Measurements from ENCODE around the gene LAMA3. TPM values are rescaled to one million over a fixed set of nuclear protein-coding genes. Genes with fewer than 3 reads are reported as not detected.

The LAMA3 gene
- total and polyA plus RNA-seq, 2 donors (not counting 3 experiments of a cell fraction or from before 2014, with no cell fraction given) = 2.6 to 12.3 TPM

- no peak for FAIRE-seq
- no peak for DNase-seq (ENCODE audit: low read depth, low spot score)
- no peaks in the 10 kb centered on the region for H3K9me1 ChIP-seq (replicated peaks; ENCODE audit: control insufficient read depth, extremely low read depth, insufficient read depth, low read length)
- ChIA-PET CTCF (interaction anchor here (1.1 to 2.2 kb wide), 2 partner anchors 8 to 12 kb away, joined by 3 to 9 read pairs; no protein-coding TSS in a partner anchor), POLR2A (no interaction called here)
- no peak overlapping the region for H3K4me2 ChIP-seq (ENCODE audit: insufficient read depth, low read length)
- H2AFZ ChIP-seq (ENCODE audit: low read depth, low read length) = no peak overlapping the region
- no peak overlapping the region for H3K9ac ChIP-seq (replicated peaks; ENCODE audit: extremely low read depth, insufficient read depth, low read length)
- no peak for TF ChIP-seq FOS (IDR thresholded peaks at IDR 0.05; ENCODE audit: borderline replicate concordance, insufficient read depth, low read length)
- TF ChIP-seq JUN (IDR thresholded peaks at IDR 0.05; ENCODE audit: borderline replicate concordance, insufficient read depth, insufficient read length, low read depth) = no peak
- TF ChIP-seq MYC (IDR thresholded peaks at IDR 0.05; ENCODE audit: low read depth, low read length) = no peak
- no peak for TF ChIP-seq GATA2 (IDR thresholded peaks at IDR 0.05; ENCODE audit: insufficient read depth, insufficient read length, low read depth, low read length)
- H3K36me3 ChIP-seq (ENCODE audit: control insufficient read depth in 2 of 2, extremely low read depth in 1 of 2, insufficient read depth in 2 of 2, low read length in 2 of 2) = no peaks in the 10 kb centered on the region
- no peaks in the 10 kb centered on the region for H3K9me3 ChIP-seq (replicated peaks; ENCODE audit: control insufficient read depth, insufficient read depth, low read length)
- peaks cover 20% of the 10 kb centered on the region for H3K4me1 ChIP-seq (ENCODE audit: control insufficient read depth, extremely low read depth, insufficient read depth, low read length)
- no peaks in the 10 kb centered on the region for H3K27me3 ChIP-seq (ENCODE audit: control insufficient read depth in 2 of 2, insufficient read depth in 2 of 2, low read length in 2 of 2)
- no peaks in the 10 kb centered on the region for H4K20me1 ChIP-seq (replicated peaks; ENCODE audit: control insufficient read depth, extremely low read depth, insufficient read depth, low read length)
- H3K79me2 ChIP-seq (ENCODE audit: control insufficient read depth, insufficient read depth, low read length) = no peaks in the 10 kb centered on the region
- H3K4me3 ChIP-seq (replicated peaks in 1 of 3; ENCODE audit: insufficient read depth in 1 of 3, low read depth in 1 of 3, low read length in 3 of 3) = no peak overlapping the region
- dilution Hi-C loops (cut with MboI; ENCODE audit: extremely low pct_ligation_motif_present, low sequenced_read_pairs) (no loop called here), intact Hi-C loops (cut with micrococcal nuclease) (no loop called here)
- BruUV-seq (replicated peaks) = no TSS peak
- H3K27ac ChIP-seq (ENCODE audit: insufficient read depth, low read depth, low read length) = no peak overlapping the region
Measured at GRCh38 chr18:23850215-23850614, 161.0 kb downstream of the LAMA3 start.

DNA sequence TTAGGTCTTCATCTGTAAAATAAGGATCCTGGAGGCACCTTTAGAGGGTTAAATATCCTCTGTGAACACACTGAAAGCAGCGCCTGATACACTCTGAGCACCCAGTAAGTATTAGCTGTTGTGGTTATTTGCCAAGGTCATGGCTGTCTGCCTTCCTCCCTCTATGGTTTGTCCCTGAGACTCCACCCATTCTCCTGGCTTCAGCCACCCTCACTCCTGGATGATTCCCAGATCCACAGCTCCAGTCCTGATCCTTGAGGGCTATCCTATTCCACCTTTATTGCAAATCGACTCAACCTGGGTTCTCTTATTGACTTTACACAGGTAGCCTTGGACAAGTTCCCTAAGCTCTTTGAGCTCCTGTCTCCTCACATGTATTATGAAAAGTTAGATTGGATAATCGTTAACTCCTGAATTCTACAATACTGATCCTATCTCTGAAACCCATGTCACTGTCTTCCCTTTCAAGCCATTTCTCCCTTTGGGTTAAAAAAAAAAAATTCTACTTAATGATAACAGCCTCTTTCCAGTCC lies 162.3 kb downstream of the LAMA3 start:
- intact Hi-C loops (cut with micrococcal nuclease) (no loop called here), dilution Hi-C loops (cut with MboI; ENCODE audit: extremely low pct_ligation_motif_present, low sequenced_read_pairs) (no loop called here)
- Histone ChIP-seq H3K27ac (ENCODE audit: insufficient read depth, low read depth, low read length) (no peak overlapping the region), H3K9ac (replicated peaks; ENCODE audit: extremely low read depth, insufficient read depth, low read length) (no peak overlapping the region), H3K4me1 (ENCODE audit: control insufficient read depth, extremely low read depth, insufficient read depth, low read length) (peaks cover 23% of the 10 kb centered on the region), H3K9me1 (replicated peaks; ENCODE audit: control insufficient read depth, extremely low read depth, insufficient read depth, low read length) (no peaks in the 10 kb centered on the region), H3K9me3 (replicated peaks; ENCODE audit: control insufficient read depth, insufficient read depth, low read length) (no peaks in the 10 kb centered on the region), H3K4me3 (replicated peaks in 1 of 3; ENCODE audit: insufficient read depth in 1 of 3, low read depth in 1 of 3, low read length in 3 of 3) (no peak overlapping the region), H4K20me1 (replicated peaks; ENCODE audit: control insufficient read depth, extremely low read depth, insufficient read depth, low read length) (no peaks in the 10 kb centered on the region), H3K27me3 (ENCODE audit: control insufficient read depth in 2 of 2, insufficient read depth in 2 of 2, low read length in 2 of 2) (no peaks in the 10 kb centered on the region), H2AFZ (ENCODE audit: low read depth, low read length) (no peak overlapping the region), H3K79me2 (ENCODE audit: control insufficient read depth, insufficient read depth, low read length) (no peaks in the 10 kb centered on the region), H3K36me3 (ENCODE audit: control insufficient read depth in 2 of 2, extremely low read depth in 1 of 2, insufficient read depth in 2 of 2, low read length in 2 of 2) (no peaks in the 10 kb centered on the region), H3K4me2 (ENCODE audit: insufficient read depth, low read length) (no peak overlapping the region)
- CTCF ChIA-PET = interaction anchor here (2.2 kb wide), 1 partner anchor 10 kb away, joined by 9 read pairs; no protein-coding TSS in a partner anchor
- FAIRE-seq (no peak), DNase-seq (ENCODE audit: low read depth, low spot score) (no peak)
- POLR2A ChIA-PET = no interaction called here
- BruUV-seq (replicated peaks) = no TSS peak
- TF ChIP-seq POLR2AphosphoS5 (IDR thresholded peaks at IDR 0.05; ENCODE audit: insufficient read depth, low read depth, low read length) (no peak), FOS (IDR thresholded peaks at IDR 0.05; ENCODE audit: borderline replicate concordance, insufficient read depth, low read length) (no peak), MAX (IDR thresholded peaks at IDR 0.05; ENCODE audit: insufficient read depth, insufficient read length) (no peak), GATA2 (IDR thresholded peaks at IDR 0.05; ENCODE audit: insufficient read depth, insufficient read length, low read depth, low read length) (no peak), CTCF (IDR thresholded peaks at IDR 0.05; ENCODE audit: extremely low read depth in 1 of 2, insufficient read depth in 1 of 2, low read depth in 1 of 2, low read length in 2 of 2) (no peak), JUN (IDR thresholded peaks at IDR 0.05; ENCODE audit: borderline replicate concordance, insufficient read depth, insufficient read length, low read depth) (no peak), MYC (IDR thresholded peaks at IDR 0.05; ENCODE audit: low read depth, low read length) (no peak), EZH2 (IDR thresholded peaks at IDR 0.05; ENCODE audit: borderline replicate concordance, low read depth, low read length, severe bottlenecking) (no peak), POLR2A (IDR thresholded peaks at IDR 0.05; ENCODE audit: low read depth, low read length) (no peak)

Data from endothelial cell of umbilical vein (primary cell).